Astrocyte (in vitro differentiated cells and primary cell): ENCODE measurements around the gene CNTNAP2.

Source experiments
- EZH2 ChIP-seq: IDR thresholded peaks from 2 replicates; pipeline ENCODE4 v1.6.1; 2012; ENCODE audit warnings: mild to moderate bottlenecking, low read length, inconsistent platforms; ENCODE audit not compliant: insufficient read depth
- TF ChIP-seq, protein P1 (sequence below): IDR thresholded peaks from 2 replicates; pipeline ENCODE4 v1.5.1; 2011; ENCODE audit warnings: low read depth, mild to moderate bottlenecking, inconsistent platforms, low read length, moderate library complexity; ENCODE audit not compliant: insufficient read depth

DNA sequence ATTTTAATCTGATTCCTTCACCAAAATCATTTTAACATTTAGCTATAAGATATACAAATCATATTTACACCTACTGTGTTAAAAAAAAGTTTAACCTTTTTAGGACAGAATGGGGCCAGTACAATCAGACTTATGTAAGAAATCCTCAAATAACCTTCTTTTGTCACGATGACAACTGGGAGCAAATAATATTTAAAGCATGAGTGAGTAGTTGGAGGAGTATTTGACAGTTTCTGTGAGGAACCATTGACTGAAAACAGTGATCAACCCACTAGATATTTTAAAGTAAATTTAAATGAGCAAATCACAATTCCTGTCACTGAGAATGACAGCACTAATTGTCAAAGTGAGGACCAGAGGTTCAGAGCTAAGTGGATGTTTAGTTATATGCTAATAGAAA lies 289.1 kb downstream of the CNTNAP2 start:
- TF ChIP-seq, protein P1, sequence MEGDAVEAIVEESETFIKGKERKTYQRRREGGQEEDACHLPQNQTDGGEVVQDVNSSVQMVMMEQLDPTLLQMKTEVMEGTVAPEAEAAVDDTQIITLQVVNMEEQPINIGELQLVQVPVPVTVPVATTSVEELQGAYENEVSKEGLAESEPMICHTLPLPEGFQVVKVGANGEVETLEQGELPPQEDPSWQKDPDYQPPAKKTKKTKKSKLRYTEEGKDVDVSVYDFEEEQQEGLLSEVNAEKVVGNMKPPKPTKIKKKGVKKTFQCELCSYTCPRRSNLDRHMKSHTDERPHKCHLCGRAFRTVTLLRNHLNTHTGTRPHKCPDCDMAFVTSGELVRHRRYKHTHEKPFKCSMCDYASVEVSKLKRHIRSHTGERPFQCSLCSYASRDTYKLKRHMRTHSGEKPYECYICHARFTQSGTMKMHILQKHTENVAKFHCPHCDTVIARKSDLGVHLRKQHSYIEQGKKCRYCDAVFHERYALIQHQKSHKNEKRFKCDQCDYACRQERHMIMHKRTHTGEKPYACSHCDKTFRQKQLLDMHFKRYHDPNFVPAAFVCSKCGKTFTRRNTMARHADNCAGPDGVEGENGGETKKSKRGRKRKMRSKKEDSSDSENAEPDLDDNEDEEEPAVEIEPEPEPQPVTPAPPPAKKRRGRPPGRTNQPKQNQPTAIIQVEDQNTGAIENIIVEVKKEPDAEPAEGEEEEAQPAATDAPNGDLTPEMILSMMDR: no peak
- no peak for TF ChIP-seq EZH2
